Uterus (tissue), 2 donors: ENCODE measurements around the gene RNASEL.

ENCODE experiments used
- CTCF ChIP-seq, 4 experiments: fragments of 200-600 bp in 2 of 4; fragments of 450-650 bp in 2 of 4; sonication (generic) in 2 of 4; IDR thresholded peaks; one replicate each; pipeline ENCODE4 v1.5.1; 2016 to 2019; ENCODE audit warnings: antibody characterized with exemption in 4 of 4, mild to moderate bottlenecking in 2 of 4, moderate library complexity in 1 of 4
- POLR2A ChIP-seq, 2 donors: fragments of 450-650 bp; IDR thresholded peaks; one replicate each; pipeline ENCODE4 v1.6.1; 2016; ENCODE audit warnings: antibody characterized with exemption in 2 of 2, mild to moderate bottlenecking in 1 of 2, moderate library complexity in 1 of 2

- no peak for TF ChIP-seq CTCF (IDR thresholded peaks at IDR 0.05)
- TF ChIP-seq POLR2A (IDR thresholded peaks at IDR 0.05), result no peak
These were observed 44.0 kb upstream of the RNASEL start for GRCh38 chr1:182633031-182633430.
